Activated naive CD4-positive, alpha-beta T cell treated with anti-CD3 and anti-CD28 coated beads, Interleukin-2, amount 50 U/mL, for 16 hours (primary cell): ENCODE data around the gene EEF1A2.

ENCODE experiments used
- DNase-seq: peaks from one replicate; pipeline ENCODE4 v3.0.0-alpha.2; 2020

The EEF1A2 gene

DNA sequence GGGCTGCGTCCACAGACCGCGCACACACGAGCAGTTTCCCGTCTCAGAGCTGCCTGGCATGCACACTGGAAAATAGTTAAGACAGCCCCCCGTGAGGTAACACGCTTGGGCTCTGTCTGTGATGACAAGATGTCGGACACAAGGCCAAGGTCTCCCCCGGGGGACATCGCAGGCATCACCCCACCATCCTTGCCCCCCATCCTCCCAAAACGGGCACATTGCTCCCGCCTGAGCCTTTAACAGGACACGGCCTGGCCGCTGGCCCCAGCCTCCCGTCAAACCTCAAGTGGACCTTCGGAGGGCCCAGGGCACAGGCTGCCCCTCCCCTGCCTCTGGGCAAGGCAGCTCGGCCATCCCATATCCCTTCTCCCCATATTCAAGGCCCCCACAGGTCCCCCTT is 32.0 kb downstream of the EEF1A2 start:
- no peak for DNase-seq

DNA sequence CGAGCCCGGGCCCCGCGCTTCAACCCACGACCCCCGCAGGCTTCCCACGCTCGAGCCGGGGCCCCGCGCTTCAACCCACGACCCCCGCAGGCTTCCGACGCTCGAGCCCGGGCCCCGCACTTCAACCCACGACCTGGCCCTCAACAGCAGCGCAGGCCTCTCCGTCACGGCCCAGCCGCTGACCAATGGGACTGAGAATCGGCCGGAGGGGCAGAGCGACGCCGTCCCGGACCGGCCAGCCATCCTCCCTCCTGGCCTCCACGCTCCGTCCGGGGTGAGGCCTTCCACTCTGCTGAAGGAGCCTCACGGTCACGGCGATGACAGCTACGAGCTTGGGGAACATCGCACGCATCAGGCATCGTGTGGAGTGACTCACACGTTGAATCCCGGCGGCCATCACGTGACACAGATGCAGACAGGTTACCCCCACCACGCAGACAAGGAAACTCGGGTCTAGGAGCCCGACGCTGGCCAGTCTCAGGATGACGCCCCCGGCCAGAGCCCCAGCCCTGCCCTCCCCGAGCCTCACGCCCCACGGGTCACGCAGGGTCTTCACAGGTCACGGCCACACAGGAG is 32.5 kb downstream of the EEF1A2 start:
- DNase-seq: no peak

DNA sequence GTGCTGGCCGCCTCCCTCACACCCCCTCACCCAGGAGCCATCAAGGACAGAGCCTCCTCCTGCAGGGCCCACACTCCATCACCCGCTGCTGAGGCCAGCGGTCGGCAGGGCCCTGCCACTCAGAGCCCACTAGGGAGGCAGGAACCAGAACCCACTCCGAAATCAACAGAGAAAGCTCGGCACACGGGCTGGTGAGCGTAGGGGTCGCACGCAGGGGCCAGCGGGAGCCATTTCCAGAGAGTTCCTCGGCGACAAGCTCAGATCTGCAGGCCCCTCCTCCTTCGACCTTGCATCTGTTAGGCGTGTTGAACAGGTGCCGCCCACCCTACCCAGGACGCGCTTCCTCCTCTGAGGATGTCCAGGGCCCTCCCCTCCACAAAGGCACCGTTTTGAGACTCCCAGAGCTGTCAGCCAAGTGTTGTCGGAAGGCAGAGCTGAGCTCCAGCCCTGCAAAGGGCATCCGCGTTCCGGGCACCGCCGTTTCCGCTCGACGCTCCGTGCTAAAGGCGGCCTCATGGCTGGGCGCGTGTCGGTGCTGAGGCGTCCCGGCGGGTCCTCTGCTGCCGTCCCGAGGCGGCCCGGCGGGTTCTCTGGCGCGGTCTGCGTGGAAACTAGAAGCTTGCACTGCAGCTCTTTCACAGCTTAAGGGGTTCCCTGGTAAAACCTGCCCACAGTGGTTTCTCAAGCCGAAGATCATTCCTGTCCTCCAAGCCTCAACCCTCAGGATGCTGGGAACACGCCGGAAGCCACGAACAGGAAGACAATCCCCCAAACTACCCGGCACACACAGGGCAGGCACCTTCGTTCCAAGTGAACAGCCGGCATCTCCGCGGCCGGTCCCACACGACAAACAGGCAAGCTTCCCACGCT is 33.3 kb downstream of the EEF1A2 start:
- no peak for DNase-seq

DNA sequence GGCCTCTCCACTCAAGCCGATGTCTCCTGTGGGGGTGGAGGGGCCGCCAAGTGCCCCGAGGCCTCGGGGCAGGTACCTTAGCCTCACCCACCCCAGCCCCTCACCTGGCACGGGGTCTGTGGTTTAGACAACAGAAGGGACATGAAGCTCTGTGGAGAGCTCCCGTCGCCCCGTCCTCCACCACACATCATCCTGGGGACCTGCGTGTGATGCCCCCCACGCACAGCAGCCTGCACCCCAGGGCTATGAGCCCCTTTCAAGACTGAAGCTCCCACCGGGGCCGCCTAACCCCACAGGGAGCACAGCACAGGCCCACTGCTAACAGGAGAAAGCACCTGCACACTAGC is 34.6 kb downstream of the EEF1A2 start:
- no peak for DNase-seq

DNA sequence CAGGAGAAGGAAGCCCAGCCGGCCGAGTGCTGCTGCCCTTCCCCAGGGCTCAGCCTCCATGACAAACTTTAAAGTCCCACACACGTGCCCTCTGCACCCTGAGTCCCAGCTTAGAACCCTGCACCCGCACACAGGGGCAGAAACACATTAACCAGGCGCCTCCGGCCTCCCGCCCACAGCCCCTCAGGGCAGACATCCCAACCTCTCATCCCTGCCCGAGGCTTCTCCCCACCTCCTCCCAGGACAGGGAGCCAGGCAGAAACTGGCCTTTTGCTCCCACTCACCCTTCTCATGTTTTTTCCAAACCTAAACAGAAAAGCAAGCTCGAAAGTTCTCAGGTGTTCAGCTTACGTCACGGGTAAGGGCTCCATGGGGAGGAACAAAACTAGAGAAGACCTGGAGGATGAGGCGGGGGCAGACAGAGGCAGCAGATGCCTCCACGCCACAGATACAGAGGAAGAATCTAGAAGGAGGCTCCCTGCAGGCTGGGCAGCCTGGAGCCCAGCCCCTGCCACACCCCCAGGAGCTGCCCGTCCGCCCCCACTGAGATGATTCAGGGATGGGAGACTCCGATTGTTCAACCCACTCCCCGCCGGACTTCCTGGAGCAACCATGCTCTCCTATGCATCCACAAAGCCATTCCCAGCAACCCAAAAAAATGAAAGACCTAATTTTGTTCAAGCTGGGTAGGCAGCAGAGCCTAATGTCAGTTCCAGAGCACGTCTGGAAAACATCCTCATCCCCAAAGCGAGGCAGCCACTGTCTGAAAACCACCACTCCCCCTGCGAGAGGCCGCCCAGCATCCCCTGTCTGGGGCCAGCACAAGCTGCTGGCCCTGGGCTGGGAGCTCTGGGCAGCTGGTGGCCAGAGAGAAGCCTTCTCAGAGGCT is 35.2 kb downstream of the EEF1A2 start:
- no peak for DNase-seq

- no peak for DNase-seq
These were observed 36.6 kb downstream of the EEF1A2 start for GRCh38 chr20:63462244-63462643.

DNA sequence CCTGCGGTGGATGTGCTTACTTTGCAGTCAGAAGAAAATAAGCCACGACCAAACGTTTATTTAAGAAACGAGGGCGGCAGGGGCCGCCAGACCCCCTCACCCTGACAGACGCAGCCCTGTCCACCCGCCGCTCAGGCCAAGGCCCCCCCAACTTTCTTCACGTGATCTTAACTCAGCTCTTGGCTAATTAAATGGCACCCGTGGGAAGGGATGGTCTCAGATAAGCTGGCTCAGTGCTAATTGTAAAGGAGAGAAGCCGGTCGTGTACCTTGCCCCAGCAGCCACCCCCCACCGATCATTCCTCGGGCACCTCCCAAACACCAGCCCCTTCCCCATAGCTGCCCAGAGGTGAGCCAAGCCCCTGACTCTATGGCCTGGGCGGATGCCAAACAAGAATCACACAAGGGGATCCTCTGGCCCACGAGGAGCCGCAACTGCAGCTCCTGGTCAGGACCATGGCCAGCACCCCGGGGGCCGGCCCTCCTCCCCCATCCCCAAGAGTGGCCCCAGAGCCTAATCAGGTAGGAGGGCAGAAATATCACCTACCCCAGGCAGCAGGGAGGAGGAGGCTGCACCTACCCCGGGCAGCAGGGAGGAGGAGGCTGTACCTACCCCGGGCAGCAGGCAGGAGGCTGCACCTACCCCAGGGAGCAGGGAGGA is 37.6 kb downstream of the EEF1A2 start:
- no peak for DNase-seq

DNA sequence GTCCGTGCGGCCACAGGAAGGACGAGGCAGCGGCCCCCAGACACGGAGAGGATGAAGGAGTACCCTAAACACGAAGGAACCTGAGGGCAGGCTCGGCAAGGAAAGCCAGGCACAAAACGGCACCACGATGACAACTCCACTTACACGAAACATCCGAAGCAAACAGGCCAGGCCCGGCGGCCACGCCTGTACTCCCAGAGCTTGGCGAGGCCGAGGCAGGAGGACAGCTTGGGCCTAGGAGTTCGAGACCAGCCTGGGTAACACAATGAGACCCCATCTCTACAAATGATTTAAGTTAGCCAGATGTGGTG is 39.9 kb downstream of the EEF1A2 start:
- no peak for DNase-seq

GRCh38 chr20:63458170-63459069 is 40.5 kb downstream of the EEF1A2 start:
- DNase-seq: no peak

DNA sequence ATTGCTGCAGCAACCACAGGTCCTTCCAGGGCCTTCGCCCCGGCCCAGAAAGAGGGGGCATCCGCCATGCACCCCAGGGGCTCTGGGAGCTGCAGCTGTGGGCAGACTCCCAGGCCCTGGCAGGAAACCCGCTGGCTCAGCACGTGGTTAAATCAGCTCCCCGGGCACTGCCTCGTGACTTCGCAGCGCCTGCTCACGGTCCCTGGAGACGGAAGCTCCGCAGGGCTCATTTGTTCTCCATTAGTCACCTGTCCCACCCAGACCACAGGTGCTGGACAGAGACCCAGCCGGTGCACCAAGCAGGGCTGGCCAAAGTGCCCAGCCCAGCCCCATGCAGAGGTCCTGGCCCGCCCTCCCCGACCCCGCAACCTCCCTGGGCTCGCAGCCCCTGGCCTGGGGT is 41.1 kb downstream of the EEF1A2 start:
- no peak for DNase-seq

- no peak for DNase-seq
These were observed 42.2 kb downstream of the EEF1A2 start for GRCh38 chr20:63456429-63457284.

DNA sequence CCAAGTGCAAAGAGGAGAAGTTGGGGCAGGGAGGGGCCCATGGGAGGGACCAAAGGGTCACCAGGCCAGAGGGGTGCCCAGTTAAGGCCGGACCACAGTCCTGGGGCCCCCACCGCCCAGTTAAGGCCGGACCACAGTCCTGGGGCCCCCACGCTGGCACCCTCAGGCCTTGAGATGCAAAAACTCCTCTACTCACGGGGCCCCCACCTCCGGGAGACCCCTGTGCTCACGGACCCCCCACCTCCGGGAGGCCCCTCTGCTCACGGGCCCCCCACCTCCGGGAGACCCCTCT is 43.4 kb downstream of the EEF1A2 start:
- no peak for DNase-seq

DNA sequence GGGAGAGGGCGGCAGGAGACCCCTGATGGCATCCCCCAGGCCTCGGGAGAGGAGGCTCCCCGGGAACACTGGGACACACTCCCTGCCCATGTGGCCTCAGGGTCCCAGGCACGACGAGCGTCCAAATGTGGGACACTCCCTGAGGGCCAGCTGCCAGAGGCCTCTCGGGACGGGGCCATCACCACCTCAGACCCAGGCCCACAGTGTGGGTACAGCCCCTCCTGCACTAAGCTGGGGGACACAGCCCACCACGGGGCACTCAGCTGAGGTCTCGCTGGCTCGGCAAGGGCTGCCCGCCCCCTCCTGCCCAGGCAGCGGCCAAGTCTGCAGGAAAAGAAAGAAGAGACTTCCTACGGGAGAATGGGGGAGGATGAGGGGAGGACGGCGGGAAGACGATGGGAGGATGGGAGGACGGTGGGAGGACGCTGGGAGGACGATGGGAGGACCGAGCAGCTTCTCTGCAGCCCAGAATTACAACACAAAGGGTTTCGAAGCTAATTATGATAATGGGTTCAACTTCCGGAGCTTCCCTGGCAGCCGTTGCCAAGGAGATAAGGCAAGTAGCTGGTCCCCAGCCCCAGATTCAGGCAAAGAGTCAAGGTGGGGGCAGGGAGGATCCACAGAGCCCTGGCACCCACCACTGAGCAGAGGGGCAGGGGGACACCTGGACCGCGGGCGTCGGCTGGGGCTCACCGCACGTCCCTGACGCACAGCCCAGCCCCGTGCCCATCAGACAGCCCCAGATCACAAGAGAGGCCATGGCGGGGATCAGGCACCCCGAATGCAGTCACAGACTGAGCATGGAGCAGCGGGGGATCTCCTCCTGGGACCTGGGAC is 43.9 kb downstream of the EEF1A2 start:
- no peak for DNase-seq

DNA sequence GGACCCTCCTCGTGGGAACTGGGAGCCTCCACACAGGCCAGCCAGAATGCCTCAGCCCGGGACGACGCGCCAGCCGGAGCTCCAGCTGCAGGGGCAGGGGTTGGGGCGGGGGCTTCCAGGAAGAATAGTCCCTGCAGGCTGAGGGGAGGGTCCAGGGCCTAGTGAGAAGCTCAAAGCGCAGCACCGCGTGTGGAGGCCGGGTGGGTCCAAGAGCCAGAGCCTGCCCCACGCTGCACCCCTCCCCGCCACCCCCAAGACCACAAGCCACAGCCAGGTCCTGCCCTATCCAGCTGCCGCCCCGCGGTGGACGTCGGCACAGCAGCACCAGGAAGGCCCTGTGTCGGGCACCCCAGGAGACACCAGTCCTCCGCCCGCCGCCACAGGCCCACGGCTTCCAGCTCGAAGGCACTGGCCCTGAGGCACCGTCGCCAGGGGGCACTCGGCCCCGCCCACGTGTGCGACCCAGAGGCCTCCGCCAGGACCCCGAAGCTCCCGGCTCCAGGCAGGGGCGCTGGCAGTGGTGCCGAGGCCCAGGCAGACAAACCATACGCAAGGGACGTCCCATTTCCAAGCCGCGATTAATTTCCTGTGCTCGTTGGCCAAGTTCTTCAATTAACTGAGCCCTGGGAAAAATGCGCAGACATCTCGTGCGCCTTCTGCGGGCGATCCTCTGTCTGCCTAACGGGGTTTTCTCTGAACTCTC is 45.9 kb downstream of the EEF1A2 start:
- peak; percentile 29 for DNase-seq

GRCh38 chr20:63452341-63452740 is 46.5 kb downstream of the EEF1A2 start:
- no peak for DNase-seq

DNA sequence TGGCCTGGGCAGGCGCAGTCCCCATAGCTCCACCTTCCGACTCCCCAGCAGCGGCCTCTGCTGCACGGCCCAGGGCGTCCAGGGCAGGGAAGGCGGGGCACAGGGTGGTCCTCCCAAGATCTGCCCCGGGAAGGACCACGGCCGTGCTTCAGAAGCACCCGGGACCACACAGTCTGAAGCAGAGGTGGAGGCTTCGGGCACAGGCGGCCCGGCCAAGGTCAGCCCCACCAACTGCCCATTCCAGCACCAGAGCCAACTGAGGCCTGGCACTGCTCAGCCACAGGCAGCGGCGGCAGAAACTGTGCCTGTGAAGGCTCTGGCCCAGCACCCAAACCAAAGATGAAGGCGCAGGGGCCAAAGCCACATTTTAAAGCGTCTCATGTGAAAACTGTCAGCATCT is 47.1 kb downstream of the EEF1A2 start:
- no peak for DNase-seq

GRCh38 chr20:63449796-63450730 is 48.8 kb downstream of the EEF1A2 start:
- no peak for DNase-seq

GRCh38 chr20:63449025-63449424 is 49.9 kb downstream of the EEF1A2 start:
- no peak for DNase-seq

GRCh38 chr20:63448031-63448430 is 50.9 kb downstream of the EEF1A2 start:
- DNase-seq: no peak
